HepG2 (cell line): ENCODE results near the gene MAN2A2. TPM values are rescaled to one million over a fixed set of nuclear protein-coding genes. Genes with fewer than 3 reads are reported as not detected.
A peak's percentile ranks its signal among the peaks of the same experiment; 100 is the strongest.

Source experiments
- BRF2 ChIP-seq: sonication (generic); formaldehyde crosslinking; IDR thresholded peaks from 2 replicates; pipeline ENCODE4 v1.8.1; 2022; ENCODE audit warnings: mild to moderate bottlenecking, missing genetic modification reagents
- FOXO1 ChIP-seq: sonication (generic); formaldehyde crosslinking; IDR thresholded peaks from 2 replicates; pipeline ENCODE4 v1.4.0; 2020; ENCODE audit warnings: missing genetic modification reagents
- MAFF ChIP-seq: IDR thresholded peaks from 2 replicates; pipeline ENCODE4 v1.6.1; 2011; ENCODE audit warnings: low read depth, low read length, improper control_type of control experiment
- NFIB ChIP-seq: sonication (generic); formaldehyde crosslinking; IDR thresholded peaks from 2 replicates; pipeline ENCODE4 v1.9.0; 2021; ENCODE audit warnings: missing genetic modification reagents, mild to moderate bottlenecking, borderline replicate concordance
- NR3C1 ChIP-seq: sonication (generic); formaldehyde crosslinking; IDR thresholded peaks from 2 replicates; pipeline ENCODE4 v1.4.0; 2020; ENCODE audit warnings: missing genetic modification reagents
- RCOR2 ChIP-seq: IDR thresholded peaks from 2 replicates; pipeline ENCODE4 v1.6.1; 2016; ENCODE audit warnings: missing biosample characterization, missing genetic modification reagents
- SAFB2 ChIP-seq: sonication (generic); formaldehyde crosslinking; IDR thresholded peaks from 2 replicates; pipeline ENCODE4 v1.5.1; 2020; ENCODE audit warnings: missing genetic modification reagents, low read depth, mild to moderate bottlenecking, borderline replicate concordance
- SIX4 ChIP-seq: sonication (generic); formaldehyde crosslinking; IDR thresholded peaks from 2 replicates; pipeline ENCODE4 v1.4.0; 2020; ENCODE audit warnings: missing genetic modification reagents
- SNRNP70 ChIP-seq: fragments of 200-400 bp; formaldehyde crosslinking; IDR thresholded peaks from 2 replicates; pipeline ENCODE4 v1.6.1; 2017; ENCODE audit warnings: mild to moderate bottlenecking, low read depth, low read length, moderate library complexity
- SOX6 ChIP-seq, 2 experiments: fragments of 450-650 bp in 1 of 2; sonication (generic) in 1 of 2; formaldehyde crosslinking in 1 of 2; IDR thresholded peaks; 2 replicates each; pipeline versions ENCODE4 v1.4.0 to v1.6.1; 2017 to 2020; ENCODE audit warnings: antibody characterized with exemption in 1 of 2, mild to moderate bottlenecking in 1 of 2, missing genetic modification reagents in 1 of 2
- SP140L ChIP-seq: sonication (generic); formaldehyde crosslinking; IDR thresholded peaks from 2 replicates; pipeline ENCODE4 v1.4.0; 2020; ENCODE audit warnings: missing genetic modification reagents, borderline replicate concordance
- TBL1XR1 ChIP-seq: fragments of 150-350 bp; IDR thresholded peaks from 2 replicates; pipeline ENCODE4 v1.6.1; 2014; ENCODE audit warnings: borderline replicate concordance, low read length; ENCODE audit not compliant: partially characterized antibody
- TBX2 ChIP-seq: sonication (generic); formaldehyde crosslinking; IDR thresholded peaks from 2 replicates; pipeline ENCODE4 v1.5.0; 2020; ENCODE audit warnings: missing genetic modification reagents, mild to moderate bottlenecking, borderline replicate concordance
- TGIF2 ChIP-seq: IDR thresholded peaks from 2 replicates; pipeline ENCODE4 v1.6.1; 2016; ENCODE audit warnings: control low read depth, missing compliant biosample characterization
- ZIK1 ChIP-seq: sonication (generic); formaldehyde crosslinking; IDR thresholded peaks from 2 replicates; pipeline ENCODE4 v1.5.0; 2020; ENCODE audit warnings: mild to moderate bottlenecking, low read depth, missing genetic modification reagents, borderline replicate concordance
- ZMAT3 ChIP-seq: sonication (generic); formaldehyde crosslinking; conservative IDR thresholded peaks from 2 replicates; pipeline ENCODE4 v1.7.0; 2021; ENCODE audit warnings: missing genetic modification reagents
- ZMYM2 ChIP-seq: sonication (generic); formaldehyde crosslinking; IDR thresholded peaks from 2 replicates; pipeline ENCODE4 v1.8.0; 2022; ENCODE audit warnings: mild to moderate bottlenecking, missing genetic modification reagents
- ZNF263 ChIP-seq: sonication (generic); formaldehyde crosslinking; IDR thresholded peaks from 2 replicates; pipeline ENCODE4 v1.4.0; 2020; ENCODE audit warnings: missing genetic modification reagents
- ZNF777 ChIP-seq: sonication (generic); formaldehyde crosslinking; IDR thresholded peaks from 2 replicates; pipeline ENCODE4 v1.4.0; 2020; ENCODE audit warnings: missing genetic modification reagents
- polyA plus RNA-seq, 8 experiments: library from polyadenylated mRNA; depleted of rRNA in 3 of 8; stranded (reverse) in 7 of 8; unstranded in 1 of 8; fragments of >200 nt; fragmentation: Illumina TruSeq in 4 of 8; extraction: Trizol in 4 of 8; gene quantifications; 2 replicates each; pipeline versions ENCODE4 v1.2.1 to v1.2.3, GENCODE V29; 2011 to 2016; ENCODE audit warnings: low read depth in 4 of 8, missing spikeins in 1 of 8, mixed read lengths in 1 of 8; ENCODE audit not compliant: insufficient read depth in 1 of 8
- total RNA-seq, 5 experiments: library from RNA; depleted of rRNA; stranded (reverse); fragments of >200 nt; fragmentation: Illumina TruSeq; extraction: Trizol; gene quantifications; 2 replicates each; pipeline ENCODE4 v1.2.3, GENCODE V29; 2016; ENCODE audit warnings: low read depth in 1 of 5
- TF ChIP-seq, protein P1 (sequence below): sonication (generic); formaldehyde crosslinking; IDR thresholded peaks from 2 replicates; pipeline ENCODE4 v1.4.0; 2020; ENCODE audit warnings: missing genetic modification reagents
- TF ChIP-seq, protein P2 (sequence below): IDR thresholded peaks from 2 replicates; pipeline ENCODE4 v1.6.1; 2016
- TF ChIP-seq, protein P3 (sequence below): sonication (generic); formaldehyde crosslinking; IDR thresholded peaks from 2 replicates; pipeline ENCODE4 v1.8.1; 2023; ENCODE audit warnings: mild to moderate bottlenecking, missing genetic modification reagents, borderline replicate concordance

MAN2A2 gene
- total and polyA plus RNA-seq, 2 of the 13 experiments (the other 11 are each of a cell fraction or from before 2014, with no cell fraction given), result 17.5 to 51.5 TPM

DNA sequence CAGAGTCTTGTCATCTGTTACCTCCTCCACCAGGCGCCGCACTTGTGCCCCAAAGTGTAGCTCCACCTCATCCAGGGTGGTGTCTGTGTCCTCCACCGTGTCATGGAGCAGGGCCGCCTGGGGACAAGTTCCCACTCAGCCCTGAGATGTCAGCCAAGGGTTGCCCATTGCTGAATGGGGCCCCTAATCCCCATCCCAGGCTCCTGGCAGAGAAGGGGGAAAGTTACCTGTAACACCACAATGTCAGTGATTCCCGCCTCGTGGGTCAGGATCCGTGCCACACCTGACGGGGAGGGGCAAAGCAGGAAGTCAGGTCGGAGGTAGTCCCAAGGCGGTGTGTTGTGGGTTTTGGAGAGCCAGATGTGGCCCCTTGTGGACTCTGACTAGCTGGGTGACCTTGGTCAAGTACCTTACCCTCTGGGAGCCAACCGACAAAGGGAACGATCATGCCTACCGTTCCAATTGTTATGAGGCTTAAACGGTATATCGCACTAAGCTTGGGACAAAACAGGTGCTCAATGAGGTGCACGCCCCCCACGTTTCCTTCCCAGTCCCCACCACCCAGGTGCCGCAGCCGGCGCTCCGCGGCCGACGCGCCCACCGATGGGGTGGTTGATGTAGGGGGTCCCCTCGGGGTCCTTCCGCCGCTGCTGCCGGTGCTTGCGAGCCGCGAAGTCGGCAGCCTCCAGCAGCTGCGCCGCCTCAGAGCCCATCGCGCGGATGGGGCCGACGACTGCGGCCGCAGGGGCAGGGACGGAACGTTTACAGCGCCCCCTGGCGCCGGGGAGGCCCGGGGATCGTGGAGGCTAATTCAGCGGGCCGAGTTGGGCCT, 28.9 kb downstream of the MAN2A2 start, which contains the start of gene HDDC3 (continued):
- TF ChIP-seq, protein P1, sequence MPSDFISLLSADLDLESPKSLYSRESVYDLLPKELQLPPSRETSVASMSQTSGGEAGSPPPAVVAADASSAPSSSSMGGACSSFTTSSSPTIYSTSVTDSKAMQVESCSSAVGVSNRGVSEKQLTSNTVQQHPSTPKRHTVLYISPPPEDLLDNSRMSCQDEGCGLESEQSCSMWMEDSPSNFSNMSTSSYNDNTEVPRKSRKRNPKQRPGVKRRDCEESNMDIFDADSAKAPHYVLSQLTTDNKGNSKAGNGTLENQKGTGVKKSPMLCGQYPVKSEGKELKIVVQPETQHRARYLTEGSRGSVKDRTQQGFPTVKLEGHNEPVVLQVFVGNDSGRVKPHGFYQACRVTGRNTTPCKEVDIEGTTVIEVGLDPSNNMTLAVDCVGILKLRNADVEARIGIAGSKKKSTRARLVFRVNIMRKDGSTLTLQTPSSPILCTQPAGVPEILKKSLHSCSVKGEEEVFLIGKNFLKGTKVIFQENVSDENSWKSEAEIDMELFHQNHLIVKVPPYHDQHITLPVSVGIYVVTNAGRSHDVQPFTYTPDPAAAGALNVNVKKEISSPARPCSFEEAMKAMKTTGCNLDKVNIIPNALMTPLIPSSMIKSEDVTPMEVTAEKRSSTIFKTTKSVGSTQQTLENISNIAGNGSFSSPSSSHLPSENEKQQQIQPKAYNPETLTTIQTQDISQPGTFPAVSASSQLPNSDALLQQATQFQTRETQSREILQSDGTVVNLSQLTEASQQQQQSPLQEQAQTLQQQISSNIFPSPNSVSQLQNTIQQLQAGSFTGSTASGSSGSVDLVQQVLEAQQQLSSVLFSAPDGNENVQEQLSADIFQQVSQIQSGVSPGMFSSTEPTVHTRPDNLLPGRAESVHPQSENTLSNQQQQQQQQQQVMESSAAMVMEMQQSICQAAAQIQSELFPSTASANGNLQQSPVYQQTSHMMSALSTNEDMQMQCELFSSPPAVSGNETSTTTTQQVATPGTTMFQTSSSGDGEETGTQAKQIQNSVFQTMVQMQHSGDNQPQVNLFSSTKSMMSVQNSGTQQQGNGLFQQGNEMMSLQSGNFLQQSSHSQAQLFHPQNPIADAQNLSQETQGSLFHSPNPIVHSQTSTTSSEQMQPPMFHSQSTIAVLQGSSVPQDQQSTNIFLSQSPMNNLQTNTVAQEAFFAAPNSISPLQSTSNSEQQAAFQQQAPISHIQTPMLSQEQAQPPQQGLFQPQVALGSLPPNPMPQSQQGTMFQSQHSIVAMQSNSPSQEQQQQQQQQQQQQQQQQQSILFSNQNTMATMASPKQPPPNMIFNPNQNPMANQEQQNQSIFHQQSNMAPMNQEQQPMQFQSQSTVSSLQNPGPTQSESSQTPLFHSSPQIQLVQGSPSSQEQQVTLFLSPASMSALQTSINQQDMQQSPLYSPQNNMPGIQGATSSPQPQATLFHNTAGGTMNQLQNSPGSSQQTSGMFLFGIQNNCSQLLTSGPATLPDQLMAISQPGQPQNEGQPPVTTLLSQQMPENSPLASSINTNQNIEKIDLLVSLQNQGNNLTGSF (CRISPR knock-in tag), result 0 out of 2 replicates have a peak, but pooled peaks have one; percentile 72
- TF ChIP-seq, protein P2, sequence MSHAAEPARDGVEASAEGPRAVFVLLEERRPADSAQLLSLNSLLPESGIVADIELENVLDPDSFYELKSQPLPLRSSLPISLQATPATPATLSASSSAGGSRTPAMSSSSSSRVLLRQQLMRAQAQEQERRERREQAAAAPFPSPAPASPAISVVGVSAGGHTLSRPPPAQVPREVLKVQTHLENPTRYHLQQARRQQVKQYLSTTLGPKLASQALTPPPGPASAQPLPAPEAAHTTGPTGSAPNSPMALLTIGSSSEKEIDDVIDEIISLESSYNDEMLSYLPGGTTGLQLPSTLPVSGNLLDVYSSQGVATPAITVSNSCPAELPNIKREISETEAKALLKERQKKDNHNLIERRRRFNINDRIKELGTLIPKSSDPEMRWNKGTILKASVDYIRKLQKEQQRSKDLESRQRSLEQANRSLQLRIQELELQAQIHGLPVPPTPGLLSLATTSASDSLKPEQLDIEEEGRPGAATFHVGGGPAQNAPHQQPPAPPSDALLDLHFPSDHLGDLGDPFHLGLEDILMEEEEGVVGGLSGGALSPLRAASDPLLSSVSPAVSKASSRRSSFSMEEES (CRISPR knock-in tag), result peak; percentile 22; the same call in 1 of the 2 replicates
- TF ChIP-seq MAFF (no peak), ZNF263 (CRISPR knock-in tag) (peak; percentile 89), ZNF777 (CRISPR knock-in tag) (peak; percentile 55), FOXO1 (CRISPR knock-in tag) (peak; percentile 48; the same call in 1 of the 2 replicates), SIX4 (CRISPR knock-in tag) (no peak), ZMAT3 (CRISPR knock-in tag) (peak; percentile 58; the same call in 1 of the 2 replicates), NR3C1 (CRISPR knock-in tag) (no peak), ZMYM2 (CRISPR knock-in tag) (peak; percentile 67; the same call in 1 of the 2 replicates), SOX6 (IDR thresholded peaks at IDR 0.05) (no peak), SOX6 (CRISPR knock-in tag; IDR thresholded peaks at IDR 0.05) (peak; percentile 63), ZIK1 (CRISPR knock-in tag) (0 out of 2 replicates have a peak, but pooled peaks have one; percentile 75), TGIF2 (CRISPR knock-in tag) (peak; percentile 37), BRF2 (CRISPR knock-in tag) (no peak), RCOR2 (CRISPR knock-in tag) (no peak), SP140L (CRISPR knock-in tag) (no peak), TBX2 (CRISPR knock-in tag) (peak; percentile 73), SAFB2 (peak; percentile 78), TBL1XR1 (no peak), NFIB (CRISPR knock-in tag) (no peak), SNRNP70 (no peak)
- TF ChIP-seq, protein P3, sequence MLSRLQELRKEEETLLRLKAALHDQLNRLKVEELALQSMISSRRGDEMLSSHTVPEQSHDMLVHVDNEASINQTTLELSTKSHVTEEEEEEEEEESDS (CRISPR knock-in tag), result no peak
